HEK293T (cell line): ENCODE measurements around the gene RASGEF1B.

ENCODE experiments used
- CTCF ChIA-PET: fragments of 350-600 bp; formaldehyde crosslinking; extraction: SDS; loops from one replicate; lab custom pipeline; 2021; ENCODE audit warnings: antibody characterized with exemption, inconsistent platforms; lab: Yijun Ruan, JAX
- POLR2A ChIA-PET: fragments of 350-600 bp; formaldehyde crosslinking; extraction: SDS; loops from one replicate; lab custom pipeline; 2020; ENCODE audit warnings: antibody characterized with exemption, inconsistent platforms; lab: Yijun Ruan, JAX
- DNase-seq: peaks from one replicate; pipeline ENCODE4 v3.0.0; 2012; ENCODE audit warnings: mixed read lengths; ENCODE audit errors: extremely low spot score
- ARNT ChIP-seq: fragments of 450-650 bp; IDR thresholded peaks from 2 replicates; pipeline ENCODE4 v1.6.1; 2017; ENCODE audit warnings: mild to moderate bottlenecking
- BHLHE40 ChIP-seq: fragments of 450-650 bp; IDR thresholded peaks from 2 replicates; pipeline ENCODE4 v1.6.1; 2016; ENCODE audit warnings: mild to moderate bottlenecking, moderate library complexity, borderline replicate concordance
- CTBP1 ChIP-seq: fragments of 450-650 bp; IDR thresholded peaks from 2 replicates; pipeline ENCODE4 v1.6.1; 2016; ENCODE audit warnings: borderline replicate concordance
- ELF4 ChIP-seq: fragments of 450-650 bp; IDR thresholded peaks from 2 replicates; pipeline ENCODE4 v1.6.1; 2017; ENCODE audit warnings: antibody characterized with exemption
- FOXA1 ChIP-seq: fragments of 450-650 bp; IDR thresholded peaks from 2 replicates; pipeline ENCODE4 v1.6.1; 2016; ENCODE audit warnings: mild to moderate bottlenecking
- FOXK2 ChIP-seq: fragments of 450-650 bp; IDR thresholded peaks from 2 replicates; pipeline ENCODE4 v1.6.1; 2016; ENCODE audit warnings: mild to moderate bottlenecking
- FOXM1 ChIP-seq: fragments of 450-650 bp; IDR thresholded peaks from 2 replicates; pipeline ENCODE4 v1.6.1; 2017; ENCODE audit warnings: mild to moderate bottlenecking, borderline replicate concordance
- HDGF ChIP-seq: fragments of 450-650 bp; IDR thresholded peaks from 2 replicates; pipeline ENCODE4 v1.6.1; 2017; ENCODE audit warnings: antibody characterized with exemption, borderline replicate concordance
- L3MBTL2 ChIP-seq: fragments of 450-650 bp; conservative IDR thresholded peaks from 2 replicates; pipeline ENCODE4 v1.6.1; 2016; ENCODE audit warnings: mild to moderate bottlenecking
- LEF1 ChIP-seq: fragments of 450-650 bp; IDR thresholded peaks from 2 replicates; pipeline ENCODE4 v1.6.1; 2017; ENCODE audit warnings: mild to moderate bottlenecking, borderline replicate concordance
- NFRKB ChIP-seq: fragments of 450-650 bp; IDR thresholded peaks from 2 replicates; pipeline ENCODE4 v1.6.1; 2016; ENCODE audit warnings: mild to moderate bottlenecking, moderate library complexity
- SP1 ChIP-seq: fragments of 450-650 bp; IDR thresholded peaks from 2 replicates; pipeline ENCODE4 v1.6.1; 2017
- SUZ12 ChIP-seq: fragments of 450-650 bp; IDR thresholded peaks from 2 replicates; pipeline ENCODE4 v1.6.1; 2016; ENCODE audit warnings: mild to moderate bottlenecking
- TARDBP ChIP-seq: fragments of 450-650 bp; IDR thresholded peaks from 2 replicates; pipeline ENCODE4 v1.6.1; 2016
- ZNF384 ChIP-seq: fragments of 450-650 bp; IDR thresholded peaks from 2 replicates; pipeline ENCODE4 v1.6.1; 2016
- TF ChIP-seq, protein P1 (sequence below): fragments of 450-650 bp; IDR thresholded peaks from 2 replicates; pipeline ENCODE4 v1.6.1; 2016

The RASGEF1B gene

DNA sequence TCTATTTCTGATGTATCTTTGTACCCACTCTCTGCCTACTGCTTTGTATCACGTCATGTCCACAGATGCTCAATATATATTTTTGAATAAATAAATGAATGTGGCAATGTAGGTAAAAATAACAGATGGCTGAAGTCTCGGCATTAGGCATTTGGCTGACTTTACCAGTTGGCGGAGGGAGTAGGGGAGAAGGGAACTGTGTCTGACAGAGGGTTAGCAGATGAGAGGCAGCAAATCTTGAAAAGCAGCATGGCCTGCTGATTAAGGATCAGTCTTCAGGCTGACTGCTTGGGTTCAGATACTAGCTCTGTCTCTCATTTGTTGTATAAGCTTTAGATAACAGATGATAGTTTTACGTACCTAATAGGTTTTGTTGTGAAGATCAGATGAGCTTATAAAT lies 31.9 kb upstream of the RASGEF1B start:
- ChIA-PET CTCF (interaction anchor here (0.7 kb wide), 2 partner anchors 11 to 152 kb away, joined by 4 read pairs; no protein-coding TSS in a partner anchor), POLR2A (no interaction called here)

DNA sequence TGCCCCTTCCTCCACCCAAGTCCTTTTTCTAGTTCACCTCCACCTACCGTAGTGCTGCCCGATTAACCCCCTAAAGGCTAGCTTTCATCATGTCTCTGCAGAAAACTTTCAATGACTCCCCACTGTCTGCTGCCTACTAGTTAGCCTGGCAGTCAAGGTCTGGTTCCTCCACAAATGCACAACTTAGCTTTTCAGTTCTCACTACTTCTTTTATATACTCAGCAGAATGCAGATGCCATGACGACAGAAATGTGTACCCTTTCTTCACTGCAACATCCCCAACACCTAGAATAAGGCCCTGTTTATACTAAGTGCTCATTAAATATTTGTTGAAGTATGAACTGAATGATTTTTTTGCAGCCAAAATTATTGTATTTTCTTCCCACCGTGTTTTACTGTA lies 30.9 kb upstream of the RASGEF1B start:
- DNase-seq, result no peak
- TF ChIP-seq CTBP1 (no peak), ELF4 (no peak), NFRKB (no peak), ARNT (no peak), ZNF384 (no peak), LEF1 (no peak)
- POLR2A ChIA-PET, result no interaction called here
- CTCF ChIA-PET, result no interaction called here

More for the DNA sequence above, 31.9 kb upstream of the RASGEF1B start:
- TF ChIP-seq, protein P1, sequence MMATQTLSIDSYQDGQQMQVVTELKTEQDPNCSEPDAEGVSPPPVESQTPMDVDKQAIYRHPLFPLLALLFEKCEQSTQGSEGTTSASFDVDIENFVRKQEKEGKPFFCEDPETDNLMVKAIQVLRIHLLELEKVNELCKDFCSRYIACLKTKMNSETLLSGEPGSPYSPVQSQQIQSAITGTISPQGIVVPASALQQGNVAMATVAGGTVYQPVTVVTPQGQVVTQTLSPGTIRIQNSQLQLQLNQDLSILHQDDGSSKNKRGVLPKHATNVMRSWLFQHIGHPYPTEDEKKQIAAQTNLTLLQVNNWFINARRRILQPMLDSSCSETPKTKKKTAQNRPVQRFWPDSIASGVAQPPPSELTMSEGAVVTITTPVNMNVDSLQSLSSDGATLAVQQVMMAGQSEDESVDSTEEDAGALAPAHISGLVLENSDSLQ, result no peak
- TF ChIP-seq BHLHE40 (no peak), CTBP1 (no peak)
- no peak for DNase-seq

DNA sequence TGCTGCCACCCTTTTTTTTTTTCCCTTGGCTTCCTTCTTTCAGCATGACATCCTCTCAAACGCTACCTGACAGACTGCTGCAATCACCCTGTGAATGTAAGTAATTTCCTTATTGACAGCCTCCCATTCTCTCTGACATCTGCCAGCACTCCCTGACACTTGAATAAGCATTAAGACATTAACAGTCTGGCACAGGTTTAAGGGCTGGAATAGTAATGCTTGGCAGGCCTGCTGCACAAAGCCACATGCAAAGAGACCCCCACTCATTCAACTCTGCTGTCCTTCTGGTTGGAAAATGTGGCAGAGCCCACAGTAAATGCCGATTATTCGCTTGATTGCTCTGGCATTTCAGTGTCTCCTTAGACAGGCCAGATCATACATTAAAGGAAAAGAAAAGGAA lies 28.1 kb upstream of the RASGEF1B start:
- CTCF ChIA-PET, result no interaction called here
- POLR2A ChIA-PET, result no interaction called here
- TF ChIP-seq LEF1 (no peak), NFRKB (no peak), SP1 (no peak), HDGF (no peak), TARDBP (no peak), BHLHE40 (no peak), SUZ12 (no peak), ARNT (no peak), FOXM1 (no peak), FOXA1 (no peak), ELF4 (no peak), CTBP1 (no peak), FOXK2 (no peak), ZNF384 (no peak)
- TF ChIP-seq, protein P1, result no peak
- no peak for DNase-seq

DNA sequence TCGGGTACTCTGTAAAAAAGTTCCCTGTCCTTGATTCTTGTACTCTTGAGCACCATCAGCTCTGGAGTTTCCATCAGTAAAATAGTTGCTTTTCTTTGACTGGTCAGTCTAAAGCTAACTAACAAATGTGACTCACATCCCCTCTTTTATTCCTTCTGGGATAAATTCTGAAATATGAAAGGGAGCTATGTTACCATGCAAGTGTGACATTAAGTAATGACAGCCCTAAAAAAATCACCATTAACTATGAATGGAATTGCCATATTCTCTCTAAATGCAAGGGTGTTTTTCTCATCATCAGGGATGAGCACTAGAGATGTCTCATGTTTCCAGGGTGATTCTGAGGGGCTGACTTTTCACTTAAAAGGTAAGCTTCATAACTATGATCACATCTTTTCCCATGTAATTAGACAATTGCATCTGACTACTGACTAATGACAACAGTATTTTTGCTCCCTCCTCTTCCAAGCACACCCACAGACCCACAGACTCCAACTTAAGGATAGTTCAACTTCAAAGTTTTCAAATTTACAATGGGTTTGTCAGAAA lies 26.9 kb upstream of the RASGEF1B start:
- no peak for TF ChIP-seq NFRKB
- no peak for TF ChIP-seq LEF1
- TF ChIP-seq SP1, result no peak
- TF ChIP-seq HDGF, result no peak
- TF ChIP-seq FOXA1, result no peak
- no peak for TF ChIP-seq BHLHE40
- no peak for TF ChIP-seq ARNT
- TF ChIP-seq L3MBTL2, result no peak
- TF ChIP-seq CTBP1, result no peak
- TF ChIP-seq, protein P1, result no peak
- TF ChIP-seq FOXM1, result no peak
- no peak for TF ChIP-seq SUZ12
- no peak for TF ChIP-seq FOXK2
- no peak for TF ChIP-seq ZNF384
- TF ChIP-seq TARDBP, result no peak
- TF ChIP-seq ELF4, result no peak
- ChIA-PET POLR2A (no interaction called here), CTCF (no interaction called here)
- DNase-seq, result no peak

DNA sequence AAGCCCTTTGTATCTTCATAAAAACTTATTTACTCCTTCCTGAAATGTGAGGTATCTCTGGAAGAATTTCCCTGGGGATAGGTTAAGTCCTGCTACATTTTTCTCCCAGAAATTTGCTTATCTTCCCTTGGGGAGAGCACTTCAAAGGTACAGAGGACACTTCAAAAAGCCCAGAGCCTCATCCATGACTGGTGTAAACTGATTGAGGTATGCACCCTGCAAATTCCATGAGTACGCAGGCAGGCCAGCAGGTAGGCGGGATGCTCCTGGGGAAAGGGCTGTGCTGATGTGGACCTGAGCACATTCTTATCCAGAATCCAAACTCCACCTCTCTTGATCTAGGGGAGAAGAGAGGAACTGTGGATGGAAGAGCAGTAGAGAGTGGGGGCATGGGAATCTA lies 26.3 kb upstream of the RASGEF1B start:
- TF ChIP-seq FOXK2, result no peak
- no peak for TF ChIP-seq HDGF
- ChIA-PET POLR2A (no interaction called here), CTCF (no interaction called here)
- no peak for DNase-seq

DNA sequence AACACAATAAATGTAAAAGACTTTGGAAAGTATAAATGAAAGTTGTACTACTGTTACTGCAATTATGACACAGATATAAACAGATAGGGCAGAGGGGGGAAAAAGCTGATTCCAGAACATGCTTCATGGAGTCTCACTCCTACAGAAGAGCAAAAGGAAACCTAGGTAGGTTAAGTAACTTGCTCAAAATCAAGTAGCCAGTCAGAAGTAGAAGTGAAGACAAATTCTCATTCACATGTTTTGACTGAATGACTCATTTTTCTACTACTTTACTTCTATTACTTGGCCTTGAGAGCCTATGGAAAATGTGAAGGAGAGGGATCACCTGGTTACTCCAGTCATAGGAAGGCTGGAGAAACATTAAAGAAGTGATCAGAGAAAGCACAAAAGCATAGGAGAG lies 23.6 kb upstream of the RASGEF1B start:
- CTCF ChIA-PET, result no interaction called here
- POLR2A ChIA-PET, result no interaction called here
- TF ChIP-seq ZNF384 (no peak), TARDBP (no peak), CTBP1 (no peak), FOXA1 (no peak), SP1 (no peak), LEF1 (no peak), HDGF (no peak), SUZ12 (no peak), BHLHE40 (no peak), NFRKB (no peak), ELF4 (no peak), FOXM1 (no peak)
- no peak for DNase-seq

DNA sequence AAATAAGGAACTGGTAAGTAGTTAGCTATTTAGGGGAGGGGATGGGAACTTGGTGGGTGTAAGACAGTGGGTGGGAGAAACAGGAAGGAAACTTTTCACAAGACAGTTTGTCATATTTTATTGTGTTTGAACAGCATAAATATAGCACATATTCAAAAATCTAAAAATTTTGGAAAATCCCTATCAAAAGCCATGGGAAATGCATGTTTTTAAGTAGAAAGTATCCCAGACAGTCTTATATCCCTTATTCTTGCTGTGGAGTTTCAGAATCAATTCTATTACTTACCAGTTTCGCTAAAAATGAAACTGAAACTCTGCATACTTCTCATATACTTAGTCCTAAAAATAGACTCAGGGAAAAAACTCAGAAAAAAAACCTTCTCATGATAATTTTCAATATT lies 22.3 kb upstream of the RASGEF1B start:
- POLR2A ChIA-PET, result no interaction called here
- TF ChIP-seq ARNT (no peak), ELF4 (no peak), SP1 (no peak), TARDBP (no peak), FOXM1 (no peak), ZNF384 (no peak), BHLHE40 (no peak), CTBP1 (no peak), HDGF (no peak), FOXA1 (no peak), SUZ12 (no peak), LEF1 (no peak), FOXK2 (no peak), L3MBTL2 (no peak), NFRKB (no peak)
- TF ChIP-seq, protein P1, result no peak
- no peak for DNase-seq
- CTCF ChIA-PET, result no interaction called here
